Endothelial cell of umbilical vein (primary cell): ENCODE results near the gene ANP32A.

ENCODE experiments used
- FOS ChIP-seq: IDR thresholded peaks from 2 replicates; pipeline ENCODE4 v1.6.1; 2011; ENCODE audit warnings: mild to moderate bottlenecking, low read length, moderate library complexity, borderline replicate concordance; ENCODE audit not compliant: insufficient read depth
- POLR2A ChIP-seq: IDR thresholded peaks from 2 replicates; pipeline ENCODE4 v1.6.1; 2012; ENCODE audit warnings: low read depth, mild to moderate bottlenecking, control low read depth, low read length
- POLR2AphosphoS5 ChIP-seq: IDR thresholded peaks from 2 replicates; pipeline ENCODE4 v1.6.1; 2012; ENCODE audit warnings: low read depth, mild to moderate bottlenecking, control low read depth, low read length, moderate library complexity; ENCODE audit not compliant: insufficient read depth
- TF ChIP-seq, protein P1 (sequence below), 2 donors: IDR thresholded peaks; 1 replicate in 1 of 2; 2 replicates in 1 of 2; pipeline ENCODE4 v1.5.1; 2011; ENCODE audit warnings: low read length in 2 of 2, mild to moderate bottlenecking in 2 of 2, moderate library complexity in 2 of 2, control low read depth in 1 of 2, inconsistent platforms in 1 of 2, low read depth in 1 of 2; ENCODE audit not compliant: insufficient read depth in 1 of 2; ENCODE audit errors: extremely low read depth in 1 of 2

GRCh38 chr15:68774120-68774519, 46.6 kb downstream of the ANP32A start:
- no peak for TF ChIP-seq POLR2A
- TF ChIP-seq, protein P1, sequence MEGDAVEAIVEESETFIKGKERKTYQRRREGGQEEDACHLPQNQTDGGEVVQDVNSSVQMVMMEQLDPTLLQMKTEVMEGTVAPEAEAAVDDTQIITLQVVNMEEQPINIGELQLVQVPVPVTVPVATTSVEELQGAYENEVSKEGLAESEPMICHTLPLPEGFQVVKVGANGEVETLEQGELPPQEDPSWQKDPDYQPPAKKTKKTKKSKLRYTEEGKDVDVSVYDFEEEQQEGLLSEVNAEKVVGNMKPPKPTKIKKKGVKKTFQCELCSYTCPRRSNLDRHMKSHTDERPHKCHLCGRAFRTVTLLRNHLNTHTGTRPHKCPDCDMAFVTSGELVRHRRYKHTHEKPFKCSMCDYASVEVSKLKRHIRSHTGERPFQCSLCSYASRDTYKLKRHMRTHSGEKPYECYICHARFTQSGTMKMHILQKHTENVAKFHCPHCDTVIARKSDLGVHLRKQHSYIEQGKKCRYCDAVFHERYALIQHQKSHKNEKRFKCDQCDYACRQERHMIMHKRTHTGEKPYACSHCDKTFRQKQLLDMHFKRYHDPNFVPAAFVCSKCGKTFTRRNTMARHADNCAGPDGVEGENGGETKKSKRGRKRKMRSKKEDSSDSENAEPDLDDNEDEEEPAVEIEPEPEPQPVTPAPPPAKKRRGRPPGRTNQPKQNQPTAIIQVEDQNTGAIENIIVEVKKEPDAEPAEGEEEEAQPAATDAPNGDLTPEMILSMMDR (IDR thresholded peaks at IDR 0.05; ENCODE audit: extremely low read depth in 1 of 2, insufficient read depth in 1 of 2, low read depth in 1 of 2, low read length in 2 of 2): no peak
- TF ChIP-seq POLR2AphosphoS5: no peak
- no peak for TF ChIP-seq FOS
